DOHH2 (cell line): Measurements from ENCODE around the gene GALNT14.

ENCODE experiments used
- CTCF ChIP-seq: fragments of 200-600 bp; sonication (generic); IDR thresholded peaks from one replicate; pipeline ENCODE4 v1.5.1; 2014; ENCODE audit warnings: antibody characterized with exemption, mild to moderate bottlenecking, low read depth, low read length; ENCODE audit not compliant: poor library complexity, severe bottlenecking
- EZH2phosphoT487 ChIP-seq: fragments of 200-600 bp; sonication (generic); IDR thresholded peaks from 2 replicates; pipeline ENCODE4 v1.6.1; 2017; ENCODE audit warnings: borderline replicate concordance, mild to moderate bottlenecking, antibody characterized with exemption, low read length, moderate library complexity, mixed read lengths

- TF ChIP-seq CTCF (no peak), EZH2phosphoT487 (no peak)
Measured at GRCh38 chr2:30971231-30972025, 166.8 kb downstream of the GALNT14 start.
